Tibial nerve (tissue), 4 donors: ENCODE measurements around the gene RPAP3. TPM values are rescaled to one million over a fixed set of nuclear protein-coding genes. Genes with fewer than 3 reads are reported as not detected.

Experiments
- DNase-seq, 2 donors: peaks; one replicate each; pipeline ENCODE4 v3.0.0-alpha.2; 2019; ENCODE audit warnings: low spot score in 2 of 2
- H3K27ac ChIP-seq, 4 donors: fragments of 200-600 bp; sonication (generic) in 3 of 4; one replicate each; pipeline ENCODE4 v1.5.1; 2017 to 2019; ENCODE audit warnings: mild to moderate bottlenecking in 1 of 4
- H3K27me3 ChIP-seq, 2 donors: fragments of 200-600 bp; sonication (generic) in 1 of 2; one replicate each; pipeline versions ENCODE4 v1.5.1 to v1.6.0; 2017 to 2019
- H3K36me3 ChIP-seq, 3 donors: fragments of 200-600 bp; sonication (generic); one replicate each; pipeline ENCODE4 v1.5.1; 2018 to 2019
- H3K4me1 ChIP-seq, 4 donors: fragments of 200-600 bp; sonication (generic) in 3 of 4; one replicate each; pipeline ENCODE4 v1.5.1; 2017 to 2019
- H3K4me3 ChIP-seq, 4 donors: fragments of 200-600 bp; sonication (generic) in 3 of 4; one replicate each; pipeline ENCODE4 v1.5.1; 2017 to 2019; ENCODE audit warnings: mild to moderate bottlenecking in 1 of 4, moderate library complexity in 1 of 4
- H3K9me3 ChIP-seq, 4 donors: fragments of 200-600 bp; sonication (generic) in 3 of 4; one replicate each; pipeline ENCODE4 v1.5.1; 2017 to 2019
- CTCF ChIP-seq, 5 experiments: fragments of 200-600 bp in 3 of 5; fragments of 450-650 bp in 2 of 5; sonication (generic) in 3 of 5; IDR thresholded peaks; one replicate each; pipeline ENCODE4 v1.5.1; 2016 to 2019; ENCODE audit warnings: antibody characterized with exemption in 5 of 5, mild to moderate bottlenecking in 3 of 5, moderate library complexity in 2 of 5
- EP300 ChIP-seq, 2 donors: sonication (generic); formaldehyde crosslinking; IDR thresholded peaks; one replicate each; pipeline ENCODE4 v1.6.1; 2017; ENCODE audit warnings: antibody characterized with exemption in 2 of 2, mild to moderate bottlenecking in 1 of 2
- POLR2A ChIP-seq, 2 donors: fragments of 450-650 bp; IDR thresholded peaks; one replicate each; pipeline ENCODE4 v1.6.1; 2017; ENCODE audit warnings: antibody characterized with exemption in 2 of 2, mild to moderate bottlenecking in 2 of 2, moderate library complexity in 2 of 2
- WGBS, 2 donors: methylation state at CpG; one replicate each; pipeline ENCODE4 v1.1.5; 2018; 5-methylcytosine and 5-hydroxymethylcytosine counted together
- total RNA-seq, 4 donors: library from RNA; depleted of rRNA; stranded (reverse); fragments of >200 nt; gene quantifications; one replicate each; pipeline ENCODE4 v1.1.0, GENCODE V29; 2016

RPAP3 gene
- total RNA-seq, 4 donors from 2014 or later, result 8.8 to 19.2 (median 15.5) TPM

DNA sequence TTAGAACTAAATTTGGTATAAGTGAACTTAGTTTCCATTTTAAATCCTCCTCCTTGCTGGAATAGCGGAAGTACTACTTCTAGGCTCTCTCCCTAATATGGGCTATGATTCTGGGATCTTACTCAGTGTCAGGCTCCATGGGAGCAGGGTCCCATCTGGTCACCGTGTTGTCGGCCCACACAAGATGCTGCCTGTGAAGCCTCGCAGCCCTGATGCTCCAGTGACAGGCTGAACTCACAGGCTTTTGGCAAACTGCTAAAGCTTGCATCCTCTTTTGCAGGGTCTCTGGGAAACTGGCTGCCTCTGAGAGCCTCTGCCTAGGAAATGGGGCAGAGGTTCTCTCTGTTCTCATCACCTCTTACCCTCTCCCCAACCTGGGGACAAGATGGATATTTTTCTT lies 88.4 kb downstream of the RPAP3 start:
- Histone ChIP-seq H3K27ac (no peak overlapping the region), H3K9me3 (peaks cover 0 to 11% (median 0%) of the 10 kb centered on the region in 4 donors), H3K4me3 (no peak overlapping the region), H3K4me1 (no peaks in the 10 kb centered on the region), H3K27me3 (no peaks in the 10 kb centered on the region), H3K36me3 (peaks cover 0 to 26% (median 0%) of the 10 kb centered on the region in 3 donors)
- no peak for DNase-seq
- 73 to 85% methylated on average over 4 of the region's 4 CpGs for WGBS, 2 donors
- no peak for TF ChIP-seq EP300 (IDR thresholded peaks at IDR 0.05)
- TF ChIP-seq POLR2A (IDR thresholded peaks at IDR 0.05), result no peak
- TF ChIP-seq CTCF (IDR thresholded peaks at IDR 0.05), result no peak

DNA sequence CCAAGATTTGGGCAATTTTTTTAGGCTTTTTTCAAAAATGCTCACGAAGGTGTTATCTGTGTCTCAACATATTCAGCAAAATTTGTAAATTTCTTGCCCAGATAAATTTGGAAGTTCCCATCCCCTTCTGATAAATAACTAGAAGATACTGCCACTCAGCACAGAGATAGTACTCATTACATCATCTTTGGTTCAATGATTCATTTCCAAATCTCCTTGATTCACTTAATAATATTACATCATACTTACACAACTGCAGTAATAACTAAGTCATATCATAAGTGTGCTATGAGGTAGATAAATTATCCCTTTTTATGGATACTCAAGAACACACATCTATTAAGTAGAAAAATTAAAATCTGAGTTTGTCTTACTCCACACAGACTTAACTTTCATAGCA lies 89.4 kb downstream of the RPAP3 start:
- Histone ChIP-seq H3K4me3 (no peak overlapping the region), H3K27ac (no peak overlapping the region), H3K36me3 (peaks cover 0 to 26% (median 0%) of the 10 kb centered on the region in 3 donors), H3K27me3 (no peaks in the 10 kb centered on the region), H3K9me3 (peaks cover 0 to 11% (median 0%) of the 10 kb centered on the region in 4 donors), H3K4me1 (no peaks in the 10 kb centered on the region)
- WGBS, 2 donors, result 90 to 93% methylated on average over 1 of the region's 1 CpG
- TF ChIP-seq POLR2A (IDR thresholded peaks at IDR 0.05) (no peak), CTCF (IDR thresholded peaks at IDR 0.05) (no peak), EP300 (IDR thresholded peaks at IDR 0.05) (no peak)
- DNase-seq, result no peak

- H3K36me3 ChIP-seq, result peaks cover 0 to 26% (median 0%) of the 10 kb centered on the region in 3 donors
- no peak overlapping the region for H3K27ac ChIP-seq
- DNase-seq, result no peak
- no peak overlapping the region for H3K4me3 ChIP-seq
- no peaks in the 10 kb centered on the region for H3K27me3 ChIP-seq
- no peaks in the 10 kb centered on the region for H3K4me1 ChIP-seq
- peaks cover 0 to 11% (median 0%) of the 10 kb centered on the region in 4 donors for H3K9me3 ChIP-seq
- TF ChIP-seq EP300 (IDR thresholded peaks at IDR 0.05), result no peak
- TF ChIP-seq CTCF (IDR thresholded peaks at IDR 0.05), result no peak
- TF ChIP-seq POLR2A (IDR thresholded peaks at IDR 0.05), result no peak
Observed at GRCh38 chr12:47615711-47616110, 90.1 kb downstream of the RPAP3 start.

GRCh38 chr12:47614521-47614920 lies 91.3 kb downstream of the RPAP3 start:
- Histone ChIP-seq H3K36me3 (peaks cover 0 to 21% (median 0%) of the 10 kb centered on the region in 3 donors), H3K4me1 (no peaks in the 10 kb centered on the region), H3K9me3 (peaks cover 0 to 11% (median 0%) of the 10 kb centered on the region in 4 donors), H3K27ac (no peak overlapping the region), H3K4me3 (no peak overlapping the region), H3K27me3 (no peaks in the 10 kb centered on the region)
- no peak for DNase-seq
- TF ChIP-seq POLR2A (IDR thresholded peaks at IDR 0.05) (no peak), CTCF (IDR thresholded peaks at IDR 0.05) (no peak), EP300 (IDR thresholded peaks at IDR 0.05) (no peak)
- 47 to 61% methylated on average over 2 of the region's 2 CpGs for WGBS, 2 donors

DNA sequence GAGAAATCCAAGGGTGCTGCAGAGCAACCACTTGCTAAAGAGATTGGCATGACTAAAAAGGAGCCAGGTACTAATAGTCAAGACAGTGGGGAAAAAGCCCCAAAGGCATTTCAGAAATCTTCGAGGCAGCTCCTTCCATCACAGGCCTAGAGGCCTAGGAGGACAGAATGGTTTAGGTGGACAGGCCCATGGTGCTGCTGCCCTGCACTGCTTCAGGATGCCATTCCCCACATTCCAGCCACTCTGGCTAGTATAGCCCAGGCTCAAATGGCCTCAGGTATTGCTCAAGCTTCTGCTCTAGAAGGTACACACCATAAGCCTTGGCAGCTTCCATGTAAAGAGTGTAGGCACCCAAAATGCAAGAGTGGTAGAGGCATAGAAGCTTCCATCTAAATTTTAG lies 92.9 kb downstream of the RPAP3 start:
- TF ChIP-seq EP300 (IDR thresholded peaks at IDR 0.05), result no peak
- TF ChIP-seq CTCF (IDR thresholded peaks at IDR 0.05), result no peak
- TF ChIP-seq POLR2A (IDR thresholded peaks at IDR 0.05), result no peak
- no peaks in the 10 kb centered on the region for H3K4me1 ChIP-seq
- WGBS, 2 donors, result 88 to 100% methylated on average over 1 of the region's 1 CpG
- peaks cover 0 to 11% (median 0%) of the 10 kb centered on the region in 4 donors for H3K9me3 ChIP-seq
- no peak overlapping the region for H3K4me3 ChIP-seq
- H3K36me3 ChIP-seq, result peaks cover 0 to 14% (median 0%) of the 10 kb centered on the region in 3 donors
- no peak for DNase-seq
- H3K27me3 ChIP-seq, result no peaks in the 10 kb centered on the region
- H3K27ac ChIP-seq, result no peak overlapping the region
